OCI-LY7 (cell line): Measurements from ENCODE around the gene NDUFAF4. TPM values are rescaled to one million over a fixed set of nuclear protein-coding genes. Genes with fewer than 3 reads are reported as not detected.

Source experiments
- BruUV-seq: library from RNA; stranded (reverse); fragments of 400-500 nt; replicated peaks from 2 replicates; lab custom pipeline; 2021; lab: Mats Ljungman, UMichigan
- CTCF ChIA-PET: fragments of 300-600 bp; sonication (Branson Sonifier 250); formaldehyde crosslinking; loops from one replicate; lab custom pipeline; 2022; ENCODE audit warnings: antibody characterized with exemption; ENCODE audit not compliant: unreplicated experiment; lab: Charles Lee
- POLR2A ChIA-PET: fragments of 300-600 bp; sonication (Branson Sonifier 250); formaldehyde crosslinking; loops from one replicate; lab custom pipeline; 2022; ENCODE audit warnings: antibody characterized with exemption; lab: Charles Lee
- DNase-seq: peaks from one replicate; pipeline ENCODE4 v3.0.0-alpha.2; 2015; ENCODE audit warnings: low spot score
- H2AFZ ChIP-seq: fragments of 200-600 bp; sonication (generic), shearing (Covaris generic); 2 replicates; pipeline ENCODE4 v1.6.1; 2014; ENCODE audit warnings: mild to moderate bottlenecking, antibody characterized with exemption, low read length, moderate library complexity
- H3K27ac ChIP-seq: fragments of 200-600 bp; sonication (generic); 2 replicates; pipeline ENCODE4 v1.5.1; 2014; ENCODE audit warnings: mixed run types, low read depth, mild to moderate bottlenecking, moderate library complexity, low read length, inconsistent platforms; ENCODE audit not compliant: poor library complexity, severe bottlenecking
- H3K36me3 ChIP-seq: fragments of 200-600 bp; sonication (generic); 2 replicates; pipeline ENCODE4 v1.6.1; 2014; ENCODE audit warnings: mild to moderate bottlenecking, antibody characterized with exemption, low read length, moderate library complexity, mixed read lengths; ENCODE audit not compliant: insufficient read depth
- H3K4me1 ChIP-seq: fragments of 200-600 bp; sonication (generic); 2 replicates; pipeline ENCODE4 v1.5.1; 2014; ENCODE audit warnings: mild to moderate bottlenecking, low read length; ENCODE audit not compliant: insufficient read depth, poor library complexity, severe bottlenecking
- H3K4me2 ChIP-seq: fragments of 200-600 bp; sonication (generic); 2 replicates; pipeline ENCODE4 v1.6.1; 2014; ENCODE audit warnings: mild to moderate bottlenecking, low read length
- H3K4me3 ChIP-seq: fragments of 200-600 bp; sonication (generic); 2 replicates; pipeline ENCODE4 v1.5.1; 2014; ENCODE audit warnings: mild to moderate bottlenecking, low read depth, low read length; ENCODE audit not compliant: poor library complexity, severe bottlenecking
- H3K79me2 ChIP-seq: fragments of 200-600 bp; sonication (generic); 2 replicates; pipeline ENCODE4 v1.6.1; 2016; ENCODE audit warnings: low read depth, mild to moderate bottlenecking, low read length, moderate library complexity, mixed read lengths; ENCODE audit not compliant: insufficient read depth
- H3K9me2 ChIP-seq: fragments of 200-600 bp; sonication (generic); 2 replicates; pipeline ENCODE4 v1.6.1; 2016; ENCODE audit warnings: mild to moderate bottlenecking, low read length, mixed read lengths; ENCODE audit not compliant: insufficient read depth
- H3K9me3 ChIP-seq: fragments of 200-600 bp; sonication (generic); 2 replicates; pipeline ENCODE4 v1.6.1; 2014; ENCODE audit warnings: mild to moderate bottlenecking, mixed run types, low read length, mixed read lengths
- H4K20me1 ChIP-seq: fragments of 200-600 bp; sonication (generic); 2 replicates; pipeline ENCODE4 v1.6.1; 2014; ENCODE audit warnings: mild to moderate bottlenecking, antibody characterized with exemption, low read length, moderate library complexity, mixed read lengths; ENCODE audit not compliant: insufficient read depth
- EZH2phosphoT487 ChIP-seq: fragments of 200-600 bp; sonication (generic); IDR thresholded peaks from 2 replicates; pipeline ENCODE4 v1.6.1; 2018; ENCODE audit warnings: low read depth, borderline replicate concordance, mild to moderate bottlenecking, mixed run types, antibody characterized with exemption, low read length, moderate library complexity, mixed read lengths
- intact Hi-C: fragments of 100-400 bp; cut with micrococcal nuclease; formaldehyde crosslinking; loops from one replicate; pipeline ENCODE4 v1.10.0; 2022; ENCODE audit not compliant: unreplicated experiment
- small RNA-seq: library from RNA; depleted of rRNA; stranded (forward); fragments of <200 nt; gene quantifications from one replicate; pipeline ENCODE3, GENCODE V24; 2014
- total RNA-seq, 2 experiments: library from RNA; depleted of rRNA in 1 of 2; stranded (reverse); fragments of >200 nt in 1 of 2; shearing (Covaris generic) in 1 of 2; gene quantifications; 2 replicates each; pipeline ENCODE4 v1.2.3, GENCODE V29; 2014 to 2022
- TF ChIP-seq, protein P1 (sequence below): fragments of 200-600 bp; sonication (generic); conservative IDR thresholded peaks from 2 replicates; pipeline ENCODE4 v1.5.1; 2014; ENCODE audit warnings: mild to moderate bottlenecking, antibody characterized with exemption, low read length, moderate library complexity, mixed read lengths

Gene NDUFAF4
- total RNA-seq, 2 experiments from 2014 or later = 31.5 to 80.4 TPM

DNA sequence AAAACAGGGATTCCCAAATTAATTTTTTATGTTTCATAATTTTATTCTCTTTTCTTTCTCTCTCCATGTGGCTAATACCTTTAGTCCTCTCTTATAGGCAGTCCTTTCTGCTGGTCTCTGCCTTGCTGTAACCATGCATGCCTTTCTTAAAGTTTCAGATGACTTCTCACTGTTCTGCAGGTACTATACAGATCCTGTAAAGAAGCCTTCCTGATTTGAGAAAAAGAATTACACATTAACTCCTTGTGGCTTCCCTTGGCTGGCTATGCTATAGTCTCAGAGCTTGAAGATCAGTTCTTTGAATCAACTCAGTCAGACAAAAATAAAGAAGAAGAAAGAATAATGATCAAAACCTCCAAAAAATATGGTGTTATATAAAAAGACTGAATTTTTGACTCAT lies 53.2 kb downstream of the NDUFAF4 start:
- intact Hi-C loops = no loop called here
- no TSS peak for BruUV-seq
- H3K36me3 ChIP-seq = no peaks in the 10 kb centered on the region
- no peak overlapping the region for H3K4me2 ChIP-seq
- no peaks in the 10 kb centered on the region for H4K20me1 ChIP-seq
- H3K4me1 ChIP-seq = no peaks in the 10 kb centered on the region
- H3K79me2 ChIP-seq = no peaks in the 10 kb centered on the region
- no peak overlapping the region for H3K4me3 ChIP-seq
- POLR2A ChIA-PET = interaction anchor here (0.7 kb wide), 1 partner anchor 128 kb away, joined by 3 read pairs; no protein-coding TSS in a partner anchor
- DNase-seq = no peak
- H3K27ac ChIP-seq = no peak overlapping the region
- H3K9me3 ChIP-seq = 0 out of 2 replicates have a peak, but pooled peaks cover 7% of the 10 kb centered on the region
- CTCF ChIA-PET = no interaction called here
- H2AFZ ChIP-seq = no peak overlapping the region
- TF ChIP-seq, protein P1, sequence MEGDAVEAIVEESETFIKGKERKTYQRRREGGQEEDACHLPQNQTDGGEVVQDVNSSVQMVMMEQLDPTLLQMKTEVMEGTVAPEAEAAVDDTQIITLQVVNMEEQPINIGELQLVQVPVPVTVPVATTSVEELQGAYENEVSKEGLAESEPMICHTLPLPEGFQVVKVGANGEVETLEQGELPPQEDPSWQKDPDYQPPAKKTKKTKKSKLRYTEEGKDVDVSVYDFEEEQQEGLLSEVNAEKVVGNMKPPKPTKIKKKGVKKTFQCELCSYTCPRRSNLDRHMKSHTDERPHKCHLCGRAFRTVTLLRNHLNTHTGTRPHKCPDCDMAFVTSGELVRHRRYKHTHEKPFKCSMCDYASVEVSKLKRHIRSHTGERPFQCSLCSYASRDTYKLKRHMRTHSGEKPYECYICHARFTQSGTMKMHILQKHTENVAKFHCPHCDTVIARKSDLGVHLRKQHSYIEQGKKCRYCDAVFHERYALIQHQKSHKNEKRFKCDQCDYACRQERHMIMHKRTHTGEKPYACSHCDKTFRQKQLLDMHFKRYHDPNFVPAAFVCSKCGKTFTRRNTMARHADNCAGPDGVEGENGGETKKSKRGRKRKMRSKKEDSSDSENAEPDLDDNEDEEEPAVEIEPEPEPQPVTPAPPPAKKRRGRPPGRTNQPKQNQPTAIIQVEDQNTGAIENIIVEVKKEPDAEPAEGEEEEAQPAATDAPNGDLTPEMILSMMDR = no peak
- TF ChIP-seq EZH2phosphoT487 = no peak
- no peaks in the 10 kb centered on the region for H3K9me2 ChIP-seq

DNA sequence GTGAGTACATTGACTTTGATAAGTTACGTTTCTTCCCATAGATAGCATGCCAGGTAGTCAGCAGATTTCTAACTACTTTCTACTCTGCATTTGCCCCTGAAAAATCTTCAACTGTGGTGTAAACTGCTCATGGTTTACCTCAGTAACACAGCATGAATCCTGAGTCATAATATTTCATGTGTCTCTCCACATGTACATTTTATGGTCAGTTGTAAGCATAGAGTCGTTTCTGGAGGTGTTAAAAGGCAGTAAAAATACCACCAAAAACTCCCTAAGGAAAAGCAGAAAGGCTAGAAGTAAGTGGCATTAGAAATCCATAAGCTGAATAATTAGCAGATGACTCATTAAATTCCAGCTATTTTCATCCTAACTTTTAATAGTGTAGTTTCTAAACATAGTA lies 56.3 kb downstream of the NDUFAF4 start:
- H2AFZ ChIP-seq = no peak overlapping the region
- DNase-seq = no peak
- H3K36me3 ChIP-seq = no peaks in the 10 kb centered on the region
- H3K4me2 ChIP-seq = no peak overlapping the region
- no peaks in the 10 kb centered on the region for H3K9me3 ChIP-seq
- no peak overlapping the region for H3K27ac ChIP-seq
- CTCF ChIA-PET = no interaction called here
- H3K4me1 ChIP-seq = peaks cover 5% of the 10 kb centered on the region
- no TSS peak for BruUV-seq
- no peak overlapping the region for H3K4me3 ChIP-seq
- TF ChIP-seq, protein P1 = no peak
- TF ChIP-seq EZH2phosphoT487 = no peak
- no peaks in the 10 kb centered on the region for H4K20me1 ChIP-seq
- POLR2A ChIA-PET = interaction anchor here (0.6 to 0.7 kb wide), 2 partner anchors 30 to 170 kb away, joined by 4 to 5 read pairs; no protein-coding TSS in a partner anchor
- no peaks in the 10 kb centered on the region for H3K79me2 ChIP-seq
- intact Hi-C loops = no loop called here
- no peaks in the 10 kb centered on the region for H3K9me2 ChIP-seq

Small RNAs within 50 kb of the gene (small RNA-seq; reads per million reads assigned to genes)
- not detected for gene RN7SL509P

Other genes starting within 250 kb of the NDUFAF4 start
- gene GPR63, start 60.4 kb downstream of the NDUFAF4 start, total RNA-seq (2014; rRNA removed; shearing (Covaris generic)) = 0.57 and 1.0 TPM in 2 replicates
- gene GPR63, start 60.4 kb downstream of the NDUFAF4 start, total RNA-seq (2022) = 1.5 and 1.6 TPM in 2 replicates
- 1.2 and 2.1 TPM in 2 replicates for gene KLHL32, start 26.8 kb upstream of the NDUFAF4 start, total RNA-seq (2014; rRNA removed; shearing (Covaris generic))
- gene KLHL32, start 26.8 kb upstream of the NDUFAF4 start, total RNA-seq (2022) = 5.8 and 6.3 TPM in 2 replicates